ENCODE measurements around the gene ERCC5.

- TF ChIP-seq CTCF (IDR thresholded peaks at IDR 0.05): no peak
- no peak for TF ChIP-seq POLR2A (IDR thresholded peaks at IDR 0.05)
Observed at GRCh38 chr13:102905905-102906771, 60.3 kb downstream of the ERCC5 start.
